ENCODE data around the gene FOXP1. TPM values are rescaled to one million over a fixed set of nuclear protein-coding genes. Genes with fewer than 3 reads are reported as not detected.

FOXP1 gene
- total RNA-seq, 1 experiment from 2014 or later = 75.3 TPM

GRCh38 chr3:71317749-71318457 is 265.6 kb downstream of the FOXP1 start:
- H3K79me2 ChIP-seq (ENCODE audit: insufficient read depth, low read length) = no peaks in the 10 kb centered on the region
- H2BK5ac ChIP-seq (ENCODE audit: insufficient read length, low read length) = no peak overlapping the region
- no peak overlapping the region for H3K27ac ChIP-seq (ENCODE audit: insufficient read length, low read depth, low read length)

More at GRCh38 chr3:71317749-71318457, 265.6 kb downstream of the FOXP1 start:
- no peak overlapping the region for H3K4me2 ChIP-seq (ENCODE audit: insufficient read depth, insufficient read length, low read length)
- H3K18ac ChIP-seq (ENCODE audit: insufficient read length, low read depth, low read length) = no peak overlapping the region
- H3K14ac ChIP-seq (ENCODE audit: insufficient read depth, low read length) = no peak overlapping the region
- H2AFZ ChIP-seq (ENCODE audit: low read length) = no peak overlapping the region
- no peak overlapping the region for H3K23ac ChIP-seq (ENCODE audit: insufficient read length, low read depth, low read length)
- Mint-ChIP-seq H3K4me3 (no peak overlapping the region), H3K27me3 (ENCODE audit: low read depth) (no peaks in the 10 kb centered on the region), H3K4me1 (no peaks in the 10 kb centered on the region), H3K27ac (no peak overlapping the region), H3K36me3 (ENCODE audit: insufficient read depth in 1 of 3, low read depth in 3 of 3) (no peaks in the 10 kb centered on the region), H3K9me3 (no peaks in the 10 kb centered on the region)
- no peaks in the 10 kb centered on the region for H3K23me2 ChIP-seq (ENCODE audit: insufficient read length, low read depth, low read length, poor library complexity, severe bottlenecking)
- no peak overlapping the region for H2BK15ac ChIP-seq (ENCODE audit: low read depth, low read length)
- no peak overlapping the region for H3K4ac ChIP-seq (ENCODE audit: low read depth, low read length)
- H4K91ac ChIP-seq (ENCODE audit: insufficient read length, low read depth, low read length) = no peak overlapping the region
- H3K27me3 ChIP-seq (ENCODE audit: insufficient read depth, low read length) = no peaks in the 10 kb centered on the region; the same call in 1 of the 2 replicates
- H4K20me1 ChIP-seq (ENCODE audit: control insufficient read depth, insufficient read depth, insufficient read length) = no peaks in the 10 kb centered on the region
- H4K8ac ChIP-seq (replicated peaks; ENCODE audit: insufficient read length, low read depth, low read length) = no peak overlapping the region
- H2BK20ac ChIP-seq (ENCODE audit: low read depth, low read length, poor library complexity, severe bottlenecking) = no peak overlapping the region
- H2BK120ac ChIP-seq (ENCODE audit: low read depth, low read length, poor library complexity, severe bottlenecking) = no peak overlapping the region
- no peak overlapping the region for H3T11ph ChIP-seq (ENCODE audit: low read length)
- no peak overlapping the region for H3K56ac ChIP-seq (ENCODE audit: insufficient read length, low read depth, low read length)
- no peaks in the 10 kb centered on the region for H3K9me3 ChIP-seq (ENCODE audit: control insufficient read depth, low read depth, low read length)
- H3K9ac ChIP-seq (ENCODE audit: extremely low read depth, insufficient read length, low read length) = no peak overlapping the region
- no peak for DNase-seq
- H2AK5ac ChIP-seq (ENCODE audit: insufficient read length, low read length) = no peak overlapping the region
- H3K79me1 ChIP-seq (ENCODE audit: insufficient read depth, low read depth, low read length, poor library complexity, severe bottlenecking) = no peaks in the 10 kb centered on the region
- no peak for TF ChIP-seq CTCF (conservative IDR thresholded peaks at IDR 0.05)
- no peak overlapping the region for H4K5ac ChIP-seq (ENCODE audit: insufficient read length, low read depth, low read length)
- H2BK12ac ChIP-seq (ENCODE audit: insufficient read length, low read depth, low read length) = no peak overlapping the region
- H3K4me1 ChIP-seq (ENCODE audit: insufficient read depth, low read length) = no peaks in the 10 kb centered on the region
- no CpG with 5 or more reads among the region's 5 CpGs for WGBS (ENCODE audit: extremely low coverage, insufficient read length, low lambda C conversion rate)

Measured in H9 (cell line).